Measurements from ENCODE around the gene NHERF2. TPM values are rescaled to one million over a fixed set of nuclear protein-coding genes. Genes with fewer than 3 reads are reported as not detected.
A peak's percentile ranks its signal among the peaks of the same experiment; 100 is the strongest.

The NHERF2 gene
- total and polyA plus RNA-seq, 9 donors: 6.3 to 118 (median 78.7) TPM

- Histone ChIP-seq H3K4me3 (no peak overlapping the region), H3K4me1 (ENCODE audit: insufficient read depth) (peaks cover 5% of the 10 kb centered on the region), H3K27me3 (no peaks in the 10 kb centered on the region), H3K27ac (no peak overlapping the region), H3K36me3 (no peaks in the 10 kb centered on the region), H3K9me3 (no peaks in the 10 kb centered on the region)
- no peak for DNase-seq
- WGBS, 3 donors: 73 to 86% (median 74%) methylated on average over 7 of the region's 7 CpGs
- TF ChIP-seq POLR2A (IDR thresholded peaks at IDR 0.05): no peak
- TF ChIP-seq, protein P1, sequence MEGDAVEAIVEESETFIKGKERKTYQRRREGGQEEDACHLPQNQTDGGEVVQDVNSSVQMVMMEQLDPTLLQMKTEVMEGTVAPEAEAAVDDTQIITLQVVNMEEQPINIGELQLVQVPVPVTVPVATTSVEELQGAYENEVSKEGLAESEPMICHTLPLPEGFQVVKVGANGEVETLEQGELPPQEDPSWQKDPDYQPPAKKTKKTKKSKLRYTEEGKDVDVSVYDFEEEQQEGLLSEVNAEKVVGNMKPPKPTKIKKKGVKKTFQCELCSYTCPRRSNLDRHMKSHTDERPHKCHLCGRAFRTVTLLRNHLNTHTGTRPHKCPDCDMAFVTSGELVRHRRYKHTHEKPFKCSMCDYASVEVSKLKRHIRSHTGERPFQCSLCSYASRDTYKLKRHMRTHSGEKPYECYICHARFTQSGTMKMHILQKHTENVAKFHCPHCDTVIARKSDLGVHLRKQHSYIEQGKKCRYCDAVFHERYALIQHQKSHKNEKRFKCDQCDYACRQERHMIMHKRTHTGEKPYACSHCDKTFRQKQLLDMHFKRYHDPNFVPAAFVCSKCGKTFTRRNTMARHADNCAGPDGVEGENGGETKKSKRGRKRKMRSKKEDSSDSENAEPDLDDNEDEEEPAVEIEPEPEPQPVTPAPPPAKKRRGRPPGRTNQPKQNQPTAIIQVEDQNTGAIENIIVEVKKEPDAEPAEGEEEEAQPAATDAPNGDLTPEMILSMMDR (IDR thresholded peaks at IDR 0.05): no peak
- no peak for TF ChIP-seq EP300 (IDR thresholded peaks at IDR 0.05)
- intact Hi-C loops (cut with DNase I): loop anchor here in 1 of 4 donors (5.0 kb wide), 1 partner anchor 126 kb away; no protein-coding TSS in a partner anchor
These were observed 10.8 kb upstream of the NHERF2 start for GRCh38 chr16:2015947-2016208.

GRCh38 chr16:2016407-2016922 is 10.2 kb upstream of the NHERF2 start:
- TF ChIP-seq POLR2A (IDR thresholded peaks at IDR 0.05): no peak
- TF ChIP-seq EP300 (IDR thresholded peaks at IDR 0.05): no peak
- TF ChIP-seq, protein P1 (IDR thresholded peaks at IDR 0.05): no peak
- 22 to 26% (median 23%) methylated on average over 12 to 13 of the region's 13 CpGs for WGBS, 3 donors
- Histone ChIP-seq H3K36me3 (no peaks in the 10 kb centered on the region), H3K27me3 (no peaks in the 10 kb centered on the region), H3K9me3 (no peaks in the 10 kb centered on the region), H3K4me1 (ENCODE audit: insufficient read depth) (peaks cover 5% of the 10 kb centered on the region), H3K27ac (no peak overlapping the region), H3K4me3 (no peak overlapping the region)
- intact Hi-C loops (cut with DNase I): loop anchor here in 1 of 4 donors (5.0 kb wide), 1 partner anchor 126 kb away; no protein-coding TSS in a partner anchor
- peak in 2 of 5 donors; percentile 21 to 39 for DNase-seq

DNA sequence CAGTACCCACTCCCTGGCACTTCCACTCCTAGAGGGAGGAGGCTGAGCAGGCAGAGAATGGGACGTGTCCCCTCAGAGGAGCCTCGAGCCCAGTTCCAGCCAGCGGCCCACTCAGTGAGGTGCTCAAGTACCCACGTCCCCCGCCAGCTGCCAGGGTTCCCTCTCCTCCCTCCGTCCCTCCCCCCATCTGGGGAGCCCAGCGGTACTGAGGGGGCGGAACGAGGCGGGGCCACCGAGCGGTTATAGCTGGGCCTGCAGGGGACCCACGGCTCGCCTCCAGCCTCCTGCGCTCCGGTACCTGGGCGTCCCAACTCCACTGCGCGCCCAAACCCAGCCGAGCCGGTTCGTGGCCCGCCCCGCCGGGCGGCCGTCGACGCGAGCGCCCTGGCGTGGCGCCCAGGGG is 7.2 kb upstream of the NHERF2 start, which contains the start of gene NPW:
Gene NPW, plus strand, starts transcription at position 268 of the 403 bp plus-strand sequence.
- Histone ChIP-seq H3K9me3 (no peaks in the 10 kb centered on the region), H3K36me3 (no peaks in the 10 kb centered on the region), H3K27me3 (no peaks in the 10 kb centered on the region), H3K4me3 (no peak within 1 kb of the TSS), H3K4me1 (ENCODE audit: insufficient read depth) (peaks cover 11% of the 10 kb centered on the region), H3K27ac (no peak within 1 kb of the TSS)
- WGBS, 3 donors: 3 to 6% (median 4%) methylated on average over 24 to 33 of the region's 33 CpGs
- TF ChIP-seq EP300 (IDR thresholded peaks at IDR 0.05): no peak
- no peak for TF ChIP-seq POLR2A (IDR thresholded peaks at IDR 0.05)
- TF ChIP-seq, protein P1 (IDR thresholded peaks at IDR 0.05): no peak
- intact Hi-C loops (cut with DNase I): loop anchor here in 1 of 4 donors (5.0 kb wide), 1 partner anchor 123 kb away; no protein-coding TSS in a partner anchor
- peak in 2 of 5 donors; percentile 38 to 42 for DNase-seq

GRCh38 chr16:2019921-2020831 is 6.5 kb upstream of the NHERF2 start:
- H3K27me3 ChIP-seq: no peaks in the 10 kb centered on the region
- H3K4me1 ChIP-seq (ENCODE audit: insufficient read depth): peaks cover 11% of the 10 kb centered on the region
- 1% methylated on average over 49 to 96 of the region's 96 CpGs for WGBS, 3 donors
- H3K27ac ChIP-seq: no peak overlapping the region
- H3K36me3 ChIP-seq: no peaks in the 10 kb centered on the region
- H3K4me3 ChIP-seq: no peak overlapping the region
- DNase-seq: peak in 2 of 5 donors; percentile 22 to 40
- intact Hi-C loops (cut with DNase I): loop anchor here in 2 of 4 donors (5.0 kb wide), 1 partner anchor 122 kb away; no protein-coding TSS in a partner anchor
- H3K9me3 ChIP-seq: no peaks in the 10 kb centered on the region
- no peak for TF ChIP-seq POLR2A (IDR thresholded peaks at IDR 0.05)
- TF ChIP-seq, protein P1 (IDR thresholded peaks at IDR 0.05): no peak
- TF ChIP-seq EP300 (IDR thresholded peaks at IDR 0.05): no peak
